GM12892 (cell line): ENCODE data around the gene PPP1R16B.

Experiments used
- POLR2A ChIP-seq: IDR thresholded peaks from 2 replicates; pipeline ENCODE4 v1.6.1; 2011; ENCODE audit warnings: low read depth, low read length, control low read depth
- POLR2AphosphoS5 ChIP-seq: IDR thresholded peaks from 2 replicates; pipeline ENCODE4 v1.6.1; 2011; ENCODE audit warnings: low read depth, low read length, control low read depth
- TAF1 ChIP-seq: IDR thresholded peaks from 2 replicates; pipeline ENCODE4 v1.6.1; 2011; ENCODE audit warnings: low read depth, mild to moderate bottlenecking, control low read depth, low read length, borderline replicate concordance

DNA sequence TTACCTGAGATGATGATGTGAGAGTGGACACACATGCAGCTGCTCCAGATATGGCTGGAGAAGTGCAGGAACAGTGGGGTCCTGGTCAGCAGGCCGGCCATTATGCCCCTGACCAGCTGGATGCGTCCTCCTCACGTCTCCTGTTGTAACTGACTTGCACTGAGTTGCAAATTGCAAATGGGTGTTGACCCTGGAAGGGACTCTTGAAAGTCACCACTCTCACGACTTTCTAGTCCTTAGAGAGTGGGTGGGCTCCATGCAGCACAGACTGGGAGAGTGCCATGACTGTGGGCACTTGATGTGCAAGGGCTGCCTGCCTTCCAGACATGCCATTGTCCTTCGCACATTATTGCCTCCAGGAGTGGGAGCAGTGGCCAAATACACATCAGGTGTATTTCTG, 131.5 kb downstream of the PPP1R16B start:
- TF ChIP-seq TAF1: no peak
- no peak for TF ChIP-seq POLR2AphosphoS5
- no peak for TF ChIP-seq POLR2A
